ENCODE measurements around the gene OR51T1.

OR51T1 gene
- long read RNA-seq, result 0 reads

GRCh38 chr11:4881860-4882500 is at the start of gene OR51T1:
OR51T1 (plus strand) TSS chr11:4881900; CDS start chr11:4881900, 0 bp downstream.
- Histone ChIP-seq H3K27me3 (ENCODE audit: insufficient read depth, poor library complexity, severe bottlenecking) (no peaks in the 10 kb centered on the region), H3K4me3 (replicated peaks; ENCODE audit: insufficient read depth, low read length) (no peak within 1 kb of the TSS), H3K27ac (replicated peaks) (no peak within 1 kb of the TSS)
- no peak for TF ChIP-seq SPI1 (IDR thresholded peaks at IDR 0.05; ENCODE audit: borderline replicate concordance, low read depth)
- DNase-seq (ENCODE audit: low read depth in 1 of 2, low spot score in 1 of 2), result no peak

- Histone ChIP-seq H3K27me3 (ENCODE audit: insufficient read depth, poor library complexity, severe bottlenecking) (no peaks in the 10 kb centered on the region), H3K27ac (replicated peaks) (no peak overlapping the region), H3K4me3 (replicated peaks; ENCODE audit: insufficient read depth, low read length) (no peak overlapping the region)
- TF ChIP-seq SPI1 (IDR thresholded peaks at IDR 0.05; ENCODE audit: borderline replicate concordance, low read depth) (no peak), REST (IDR thresholded peaks at IDR 0.05; ENCODE audit: insufficient replicate concordance, low read depth) (no peak), CTCF (IDR thresholded peaks at IDR 0.05; ENCODE audit: insufficient read depth, low read length) (no peak), GABPA (IDR thresholded peaks at IDR 0.05; ENCODE audit: low read depth) (no peak), POLR2AphosphoS5 (IDR thresholded peaks at IDR 0.05; ENCODE audit: low read depth) (no peak)
- no peak for DNase-seq (ENCODE audit: low read depth in 1 of 2, low spot score in 1 of 2)
Observed at GRCh38 chr11:4839851-4840549, 41.7 kb upstream of the OR51T1 start.

GRCh38 chr11:4848908-4849532 is 32.7 kb upstream of the OR51T1 start, which contains the start of gene OR51S1:
OR51S1 (minus strand) TSS chr11:4849208; CDS start chr11:4849208, 0 bp downstream.
- H3K27me3 ChIP-seq (ENCODE audit: insufficient read depth, poor library complexity, severe bottlenecking), result no peaks in the 10 kb centered on the region
- no peak within 1 kb of the TSS for H3K27ac ChIP-seq (replicated peaks)
- no peak for DNase-seq (ENCODE audit: low read depth in 1 of 2, low spot score in 1 of 2)
- no peak for TF ChIP-seq GABPA (IDR thresholded peaks at IDR 0.05; ENCODE audit: low read depth)
- no peak for TF ChIP-seq POLR2AphosphoS5 (IDR thresholded peaks at IDR 0.05; ENCODE audit: low read depth)
- TF ChIP-seq REST (IDR thresholded peaks at IDR 0.05; ENCODE audit: insufficient replicate concordance, low read depth), result no peak
- TF ChIP-seq SPI1 (IDR thresholded peaks at IDR 0.05; ENCODE audit: borderline replicate concordance, low read depth), result no peak
- no peak for TF ChIP-seq CTCF (IDR thresholded peaks at IDR 0.05; ENCODE audit: insufficient read depth, low read length)
- no peak within 1 kb of the TSS for H3K4me3 ChIP-seq (replicated peaks; ENCODE audit: insufficient read depth, low read length)

GRCh38 chr11:4851033-4851432 is 30.7 kb upstream of the OR51T1 start:
- no peak for DNase-seq (ENCODE audit: low read depth in 1 of 2, low spot score in 1 of 2)

More at GRCh38 chr11:4851033-4851432, 30.7 kb upstream of the OR51T1 start:
- H3K4me3 ChIP-seq (replicated peaks; ENCODE audit: insufficient read depth, low read length), result no peak overlapping the region
- TF ChIP-seq SPI1 (IDR thresholded peaks at IDR 0.05; ENCODE audit: borderline replicate concordance, low read depth) (no peak), GABPA (IDR thresholded peaks at IDR 0.05; ENCODE audit: low read depth) (no peak), REST (IDR thresholded peaks at IDR 0.05; ENCODE audit: insufficient replicate concordance, low read depth) (no peak), CTCF (IDR thresholded peaks at IDR 0.05; ENCODE audit: insufficient read depth, low read length) (no peak), POLR2AphosphoS5 (IDR thresholded peaks at IDR 0.05; ENCODE audit: low read depth) (no peak)
- no peaks in the 10 kb centered on the region for H3K27me3 ChIP-seq (ENCODE audit: insufficient read depth, poor library complexity, severe bottlenecking)
- no peak overlapping the region for H3K27ac ChIP-seq (replicated peaks)
